Gastrocnemius medialis (tissue), 4 donors: ENCODE measurements around the gene UNC5B. TPM values are rescaled to one million over a fixed set of nuclear protein-coding genes. Genes with fewer than 3 reads are reported as not detected.

Source experiments
- ATAC-seq, 2 donors: fragments of 150-250 bp; one replicate each; pipeline ENCODE4 v1.9.1; 2016
- DNase-seq, 2 donors: peaks; one replicate each; pipeline ENCODE4 v3.0.0-alpha.2; 2019
- H3K27ac ChIP-seq, 4 donors: fragments of 200-600 bp; sonication (generic); 1 replicate in 1 of 4; 2 replicates in 3 of 4; pipeline ENCODE4 v1.5.1; 2016 to 2018; ENCODE audit warnings: mild to moderate bottlenecking in 2 of 4, moderate library complexity in 1 of 4
- H3K27me3 ChIP-seq, 3 donors: fragments of 200-600 bp; sonication (generic) in 2 of 3; 1 replicate in 1 of 3; 2 replicates in 2 of 3; pipeline versions ENCODE4 v1.5.1 to v1.6.0; 2016 to 2019; ENCODE audit warnings: mild to moderate bottlenecking in 1 of 3, moderate library complexity in 1 of 3
- H3K36me3 ChIP-seq, 2 donors: fragments of 200-600 bp; sonication (generic) in 1 of 2; one replicate each; pipeline ENCODE4 v1.5.1; 2017 to 2018
- H3K4me1 ChIP-seq, 2 donors: fragments of 200-600 bp; sonication (generic) in 1 of 2; one replicate each; pipeline ENCODE4 v1.5.1; 2016 to 2017; ENCODE audit warnings: mild to moderate bottlenecking in 2 of 2
- H3K4me3 ChIP-seq, 4 donors: fragments of 200-600 bp; sonication (generic) in 3 of 4; 1 replicate in 1 of 4; 2 replicates in 3 of 4; pipeline ENCODE4 v1.5.1; 2016 to 2019; ENCODE audit warnings: mild to moderate bottlenecking in 2 of 4
- H3K9me3 ChIP-seq, 3 donors: fragments of 200-600 bp; sonication (generic) in 2 of 3; 1 replicate in 1 of 3; 2 replicates in 2 of 3; pipeline ENCODE4 v1.5.1; 2016 to 2019
- POLR2A ChIP-seq, 2 donors: fragments of 450-650 bp; IDR thresholded peaks; one replicate each; pipeline ENCODE4 v1.6.1; 2017; ENCODE audit warnings: antibody characterized with exemption in 2 of 2, mild to moderate bottlenecking in 2 of 2, moderate library complexity in 2 of 2
- in situ Hi-C, 4 donors: fragments of 200-750 bp; cut with MboI; loops; one replicate each; pipeline versions ENCODE4 v1.15.0 to v1.8.0; 2017; ENCODE audit warnings: low sequenced_read_pairs in 4 of 4
- intact Hi-C: fragments of 100-400 bp; cut with DNase I; formaldehyde crosslinking; loops from one replicate; pipeline ENCODE4 v1.15.1; 2023; ENCODE audit warnings: low total_unique reads
- total RNA-seq, 4 donors: library from RNA; depleted of rRNA; stranded (reverse); fragments of >200 nt; gene quantifications; one replicate each; pipeline versions ENCODE4 v1.1.0 to v1.2.3, GENCODE V29; 2016
- TF ChIP-seq, protein P1 (sequence below), 5 experiments: fragments of 450-650 bp in 3 of 5; fragments of 200-600 bp in 2 of 5; sonication (generic) in 2 of 5; IDR thresholded peaks in 4 of 5; conservative IDR thresholded peaks in 1 of 5; 1 replicate in 4 of 5; 2 replicates in 1 of 5; pipeline ENCODE4 v1.5.1; 2016 to 2019; ENCODE audit warnings: antibody characterized with exemption in 5 of 5, mild to moderate bottlenecking in 3 of 5, moderate library complexity in 3 of 5

The UNC5B gene
- total RNA-seq, 4 donors from 2014 or later: 0.65 to 1.2 (median 0.90) TPM

GRCh38 chr10:71336632-71337031 is 124.3 kb downstream of the UNC5B start:
- no peak for DNase-seq
- Histone ChIP-seq H3K27ac (no peak overlapping the region), H3K4me1 (no peaks in the 10 kb centered on the region), H3K9me3 (no peaks in the 10 kb centered on the region), H3K27me3 (no peaks in the 10 kb centered on the region), H3K36me3 (no peaks in the 10 kb centered on the region), H3K4me3 (no peak overlapping the region)
- in situ Hi-C loops (no loop called here), intact Hi-C loops (no loop called here)
- no peak for ATAC-seq
- TF ChIP-seq, protein P1, sequence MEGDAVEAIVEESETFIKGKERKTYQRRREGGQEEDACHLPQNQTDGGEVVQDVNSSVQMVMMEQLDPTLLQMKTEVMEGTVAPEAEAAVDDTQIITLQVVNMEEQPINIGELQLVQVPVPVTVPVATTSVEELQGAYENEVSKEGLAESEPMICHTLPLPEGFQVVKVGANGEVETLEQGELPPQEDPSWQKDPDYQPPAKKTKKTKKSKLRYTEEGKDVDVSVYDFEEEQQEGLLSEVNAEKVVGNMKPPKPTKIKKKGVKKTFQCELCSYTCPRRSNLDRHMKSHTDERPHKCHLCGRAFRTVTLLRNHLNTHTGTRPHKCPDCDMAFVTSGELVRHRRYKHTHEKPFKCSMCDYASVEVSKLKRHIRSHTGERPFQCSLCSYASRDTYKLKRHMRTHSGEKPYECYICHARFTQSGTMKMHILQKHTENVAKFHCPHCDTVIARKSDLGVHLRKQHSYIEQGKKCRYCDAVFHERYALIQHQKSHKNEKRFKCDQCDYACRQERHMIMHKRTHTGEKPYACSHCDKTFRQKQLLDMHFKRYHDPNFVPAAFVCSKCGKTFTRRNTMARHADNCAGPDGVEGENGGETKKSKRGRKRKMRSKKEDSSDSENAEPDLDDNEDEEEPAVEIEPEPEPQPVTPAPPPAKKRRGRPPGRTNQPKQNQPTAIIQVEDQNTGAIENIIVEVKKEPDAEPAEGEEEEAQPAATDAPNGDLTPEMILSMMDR (IDR thresholded peaks at IDR 0.05 in 4 of 5, conservative IDR thresholded peaks at IDR 0.05 in 1 of 5): no peak
- no peak for TF ChIP-seq POLR2A (IDR thresholded peaks at IDR 0.05)

GRCh38 chr10:71337219-71337701 is 124.9 kb downstream of the UNC5B start:
- DNase-seq (no peak), ATAC-seq (no peak)
- intact Hi-C loops: no loop called here
- TF ChIP-seq POLR2A (IDR thresholded peaks at IDR 0.05): no peak
- TF ChIP-seq, protein P1 (IDR thresholded peaks at IDR 0.05 in 4 of 5, conservative IDR thresholded peaks at IDR 0.05 in 1 of 5): no peak
- H3K9me3 ChIP-seq: no peaks in the 10 kb centered on the region
- no peaks in the 10 kb centered on the region for H3K27me3 ChIP-seq
- H3K4me3 ChIP-seq: no peak overlapping the region
- H3K4me1 ChIP-seq: no peaks in the 10 kb centered on the region
- no peaks in the 10 kb centered on the region for H3K36me3 ChIP-seq
- no peak overlapping the region for H3K27ac ChIP-seq
- in situ Hi-C loops: no loop called here

DNA sequence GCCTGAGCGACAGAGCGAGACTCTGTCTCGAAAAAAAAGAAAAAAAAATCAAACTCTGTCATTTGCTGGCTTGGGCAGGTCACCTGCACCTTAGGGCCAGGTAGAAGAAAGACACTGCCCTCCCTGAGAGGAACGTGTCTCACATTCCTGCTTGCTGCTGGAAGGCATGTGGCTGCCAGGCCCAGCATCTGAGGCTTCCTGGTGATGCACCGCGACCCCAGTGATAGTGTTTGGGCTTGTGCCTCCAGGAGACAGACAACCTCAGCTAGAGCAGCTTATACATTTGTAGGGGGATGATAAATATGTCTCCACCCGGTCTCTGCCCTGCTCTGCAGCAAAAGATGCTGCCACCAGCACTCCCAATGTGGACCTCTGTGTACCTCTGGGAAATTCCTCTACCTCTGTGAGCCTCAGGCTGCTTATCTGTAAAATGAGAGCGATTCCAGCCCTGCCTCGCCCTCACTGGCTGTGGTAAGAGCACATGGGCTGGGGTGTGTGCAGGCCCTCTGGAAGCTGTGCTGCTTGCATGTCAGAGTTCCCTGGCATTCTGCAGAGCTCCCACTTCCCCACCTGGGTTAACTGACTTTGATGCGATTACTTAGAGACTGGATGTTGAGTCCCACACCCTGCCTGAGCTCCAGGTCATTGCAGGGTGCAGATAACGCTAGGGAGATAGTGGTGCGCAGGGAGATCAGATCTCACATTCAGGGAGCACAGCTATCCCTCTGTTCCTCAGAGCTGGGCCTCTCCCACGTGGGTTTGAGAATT is 126.5 kb downstream of the UNC5B start:
- Histone ChIP-seq H3K9me3 (no peaks in the 10 kb centered on the region), H3K36me3 (no peaks in the 10 kb centered on the region), H3K4me3 (no peak overlapping the region), H3K4me1 (no peaks in the 10 kb centered on the region), H3K27ac (no peak overlapping the region), H3K27me3 (no peaks in the 10 kb centered on the region)
- no peak for DNase-seq
- no peak for ATAC-seq
- in situ Hi-C loops: no loop called here
- no peak for TF ChIP-seq POLR2A (IDR thresholded peaks at IDR 0.05)
- TF ChIP-seq, protein P1 (IDR thresholded peaks at IDR 0.05 in 4 of 5, conservative IDR thresholded peaks at IDR 0.05 in 1 of 5): no peak
- intact Hi-C loops: no loop called here

DNA sequence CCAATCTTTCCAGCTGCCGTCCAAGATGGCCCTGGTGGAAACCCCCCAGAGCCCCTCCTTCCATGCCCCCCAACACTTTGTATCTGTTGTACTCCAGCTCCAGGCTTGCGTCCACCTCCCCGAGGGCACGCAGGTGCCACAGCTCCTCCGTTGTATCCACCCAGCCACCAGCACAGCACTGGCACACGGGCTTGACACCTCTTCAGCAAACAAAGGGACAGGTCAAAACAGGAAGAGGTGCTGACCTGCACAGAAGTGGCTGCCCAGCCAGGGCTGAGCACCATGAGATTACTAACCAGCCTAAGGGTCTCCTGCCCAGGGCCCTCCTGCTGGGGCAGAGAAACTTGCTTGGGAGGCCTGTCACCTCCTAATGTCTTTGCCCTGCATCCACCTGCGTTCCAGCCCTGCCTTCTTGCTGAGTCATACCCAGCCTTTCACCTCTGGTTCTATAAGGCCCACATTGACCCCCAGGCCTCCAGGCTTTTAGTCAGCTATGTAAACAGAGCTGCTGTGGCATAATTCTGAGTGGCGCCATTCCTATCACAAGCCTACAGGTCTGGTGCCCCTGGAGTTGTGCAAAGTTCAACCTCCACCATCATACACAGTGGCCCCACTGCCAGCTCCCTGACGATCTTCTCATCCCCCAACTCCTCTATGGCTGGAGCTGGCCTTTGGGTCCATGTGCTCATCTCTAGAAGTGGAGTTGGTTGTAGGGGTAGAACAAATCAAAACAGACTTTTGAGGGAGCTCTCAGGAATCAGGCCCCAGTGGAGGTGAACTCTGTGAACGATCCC is 127.6 kb downstream of the UNC5B start:
- intact Hi-C loops (no loop called here), in situ Hi-C loops (no loop called here)
- no peaks in the 10 kb centered on the region for H3K27me3 ChIP-seq
- ATAC-seq (no peak), DNase-seq (no peak)
- H3K4me1 ChIP-seq: no peaks in the 10 kb centered on the region
- no peak for TF ChIP-seq POLR2A (IDR thresholded peaks at IDR 0.05)
- TF ChIP-seq, protein P1 (IDR thresholded peaks at IDR 0.05 in 4 of 5, conservative IDR thresholded peaks at IDR 0.05 in 1 of 5): no peak
- no peaks in the 10 kb centered on the region for H3K36me3 ChIP-seq
- H3K9me3 ChIP-seq: no peaks in the 10 kb centered on the region
- no peak overlapping the region for H3K27ac ChIP-seq
- no peak overlapping the region for H3K4me3 ChIP-seq
